ENCODE measurements around the gene AKAP6.

AKAP6 gene

GRCh38 chr14:32474478-32475195 lies 145.5 kb downstream of the AKAP6 start:
- DNase-seq (ENCODE audit: low read depth) = no peak
- in situ Hi-C loops (cut with HindIII; ENCODE audit: low sequenced_read_pairs) = no loop called here
- no peak for TF ChIP-seq CTCF (IDR thresholded peaks at IDR 0.05; ENCODE audit: low read depth, low read length, missing control alignments)
- no peak overlapping the region for H3K4me3 ChIP-seq (ENCODE audit: low read depth, low read length)

- H3K4me3 ChIP-seq (ENCODE audit: low read depth, low read length) = no peak overlapping the region
- DNase-seq (ENCODE audit: low read depth) = no peak
- TF ChIP-seq CTCF (IDR thresholded peaks at IDR 0.05; ENCODE audit: low read depth, low read length, missing control alignments) = no peak
- in situ Hi-C loops (cut with HindIII; ENCODE audit: low sequenced_read_pairs) = no loop called here
These were observed 147.4 kb downstream of the AKAP6 start for GRCh38 chr14:32476532-32476931.

- H3K4me3 ChIP-seq (ENCODE audit: low read depth, low read length) = no peak overlapping the region
- in situ Hi-C loops (cut with HindIII; ENCODE audit: low sequenced_read_pairs) = no loop called here
- DNase-seq (ENCODE audit: low read depth) = no peak
- TF ChIP-seq CTCF (IDR thresholded peaks at IDR 0.05; ENCODE audit: low read depth, low read length, missing control alignments) = no peak
These were observed 148.3 kb downstream of the AKAP6 start for GRCh38 chr14:32477396-32477795.

GRCh38 chr14:32478050-32478449 lies 149.0 kb downstream of the AKAP6 start:
- TF ChIP-seq CTCF (IDR thresholded peaks at IDR 0.05; ENCODE audit: low read depth, low read length, missing control alignments) = no peak
- no peak for DNase-seq (ENCODE audit: low read depth)
- no peak overlapping the region for H3K4me3 ChIP-seq (ENCODE audit: low read depth, low read length)
- in situ Hi-C loops (cut with HindIII; ENCODE audit: low sequenced_read_pairs) = no loop called here

GRCh38 chr14:32480337-32480736 lies 151.2 kb downstream of the AKAP6 start:
- in situ Hi-C loops (cut with HindIII; ENCODE audit: low sequenced_read_pairs) = no loop called here
- no peak for DNase-seq (ENCODE audit: low read depth)
- no peak overlapping the region for H3K4me3 ChIP-seq (ENCODE audit: low read depth, low read length)
- TF ChIP-seq CTCF (IDR thresholded peaks at IDR 0.05; ENCODE audit: low read depth, low read length, missing control alignments) = no peak

GRCh38 chr14:32481707-32482106 lies 152.6 kb downstream of the AKAP6 start:
- in situ Hi-C loops (cut with HindIII; ENCODE audit: low sequenced_read_pairs) = no loop called here
- DNase-seq (ENCODE audit: low read depth) = no peak

More at GRCh38 chr14:32481707-32482106, 152.6 kb downstream of the AKAP6 start:
- no peak for TF ChIP-seq CTCF (IDR thresholded peaks at IDR 0.05; ENCODE audit: low read depth, low read length, missing control alignments)
- H3K4me3 ChIP-seq (ENCODE audit: low read depth, low read length) = no peak overlapping the region
